HL-60 (cell line): ENCODE measurements around the gene GPR146.

Experiments used
- GABPA ChIP-seq: IDR thresholded peaks from 2 replicates; pipeline ENCODE4 v1.6.1; 2012; ENCODE audit warnings: low read depth
- TF ChIP-seq, protein P1 (sequence below): IDR thresholded peaks from one replicate; pipeline ENCODE4 v1.5.1; 2011; ENCODE audit warnings: low read length, control low read depth, inconsistent platforms; ENCODE audit not compliant: insufficient read depth

DNA sequence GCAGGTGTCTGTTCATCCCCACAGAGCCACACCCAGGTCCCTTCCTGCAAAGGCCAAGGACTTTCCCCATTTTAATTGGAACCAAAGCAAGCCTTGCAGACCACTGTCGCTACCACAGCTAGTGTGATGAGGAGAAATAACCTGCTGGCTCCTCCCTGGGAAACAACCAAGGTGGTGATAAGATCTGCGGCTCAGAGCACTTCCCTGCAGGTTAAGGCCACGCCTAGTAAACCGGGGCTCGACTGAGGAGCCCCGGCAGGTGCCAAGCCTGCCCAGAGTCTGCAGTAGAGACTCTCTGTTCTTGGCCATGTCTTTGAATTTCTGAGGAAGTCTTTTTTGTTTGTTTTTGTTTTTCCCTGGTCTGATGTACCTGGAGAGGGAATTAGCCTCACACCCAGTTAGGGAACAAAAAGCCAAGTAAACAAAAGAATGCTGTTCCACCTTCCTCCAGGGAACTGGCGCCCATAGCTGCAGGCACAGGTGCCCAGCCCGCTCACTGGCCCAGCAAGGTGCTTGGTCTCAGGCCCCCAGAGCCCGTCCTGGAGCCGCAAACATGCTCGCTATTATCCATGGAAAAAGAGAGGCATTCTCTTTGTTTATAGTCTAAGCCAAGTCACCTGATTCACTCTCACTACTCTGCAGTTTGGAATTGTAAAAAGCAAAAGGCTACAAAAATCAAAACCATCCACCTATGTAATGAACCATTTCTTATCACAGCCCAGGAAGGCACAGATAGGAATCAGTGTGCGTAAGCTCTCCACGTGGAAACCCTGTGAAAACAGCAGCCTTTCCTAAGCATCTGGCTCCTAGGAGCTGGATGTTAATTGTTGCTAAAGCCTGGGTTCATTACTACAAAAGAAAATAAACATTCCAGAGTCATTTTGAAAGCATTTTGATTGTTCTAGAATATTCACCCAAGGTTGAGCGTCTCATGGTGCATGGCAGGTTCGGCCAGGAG, 2.7 kb downstream of the GPR146 start:
- TF ChIP-seq, protein P1, sequence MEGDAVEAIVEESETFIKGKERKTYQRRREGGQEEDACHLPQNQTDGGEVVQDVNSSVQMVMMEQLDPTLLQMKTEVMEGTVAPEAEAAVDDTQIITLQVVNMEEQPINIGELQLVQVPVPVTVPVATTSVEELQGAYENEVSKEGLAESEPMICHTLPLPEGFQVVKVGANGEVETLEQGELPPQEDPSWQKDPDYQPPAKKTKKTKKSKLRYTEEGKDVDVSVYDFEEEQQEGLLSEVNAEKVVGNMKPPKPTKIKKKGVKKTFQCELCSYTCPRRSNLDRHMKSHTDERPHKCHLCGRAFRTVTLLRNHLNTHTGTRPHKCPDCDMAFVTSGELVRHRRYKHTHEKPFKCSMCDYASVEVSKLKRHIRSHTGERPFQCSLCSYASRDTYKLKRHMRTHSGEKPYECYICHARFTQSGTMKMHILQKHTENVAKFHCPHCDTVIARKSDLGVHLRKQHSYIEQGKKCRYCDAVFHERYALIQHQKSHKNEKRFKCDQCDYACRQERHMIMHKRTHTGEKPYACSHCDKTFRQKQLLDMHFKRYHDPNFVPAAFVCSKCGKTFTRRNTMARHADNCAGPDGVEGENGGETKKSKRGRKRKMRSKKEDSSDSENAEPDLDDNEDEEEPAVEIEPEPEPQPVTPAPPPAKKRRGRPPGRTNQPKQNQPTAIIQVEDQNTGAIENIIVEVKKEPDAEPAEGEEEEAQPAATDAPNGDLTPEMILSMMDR = no peak
- no peak for TF ChIP-seq GABPA
